GM21619 (cell line): Measurements from ENCODE around the gene MCTS1.
"Not testable (repeated sequence)": the region's sequence is repeated elsewhere in the genome, so short reads cannot be mapped to it uniquely, and the experiment has no call there.

Experiments used
- ATAC-seq: cut with Tn5 transposase; IDR thresholded peaks from one replicate; pipeline ENCODE4 v1.9.1; 2021; ENCODE audit not compliant: unreplicated experiment

The MCTS1 gene

GRCh38 chrX:120603707-120604360 lies at the start of gene MCTS1:
TSS of gene MCTS1 (plus strand) at chrX:120604101. CDS start at chrX:120604237, 136 bp downstream.
- peak; percentile 92 for ATAC-seq

- no peak for ATAC-seq
These were observed 47.6 kb upstream of the MCTS1 start for GRCh38 chrX:120556251-120556650.

- no peak for ATAC-seq
These were observed 44.1 kb upstream of the MCTS1 start for GRCh38 chrX:120559804-120560203.

- ATAC-seq = peak; percentile 36
These were observed 43.5 kb upstream of the MCTS1 start for GRCh38 chrX:120560405-120560841.

GRCh38 chrX:120560842-120561633 lies 42.9 kb upstream of the MCTS1 start, which contains the start of gene CUL4B:
TSS of gene CUL4B (minus strand) at chrX:120560962. CDS start at chrX:120560638, 324 bp downstream.
- ATAC-seq = peak; percentile 83

- ATAC-seq = no peak
These were observed 42.0 kb upstream of the MCTS1 start for GRCh38 chrX:120561634-120562568.

GRCh38 chrX:120562569-120562926 lies 41.4 kb upstream of the MCTS1 start:
- no peak for ATAC-seq

GRCh38 chrX:120564925-120565324 lies 39.0 kb upstream of the MCTS1 start:
- ATAC-seq = no peak

GRCh38 chrX:120566817-120567216 lies 37.1 kb upstream of the MCTS1 start:
- no peak for ATAC-seq

- no peak for ATAC-seq
These were observed 35.9 kb upstream of the MCTS1 start for GRCh38 chrX:120568035-120568434.

- no peak for ATAC-seq
These were observed 35.3 kb upstream of the MCTS1 start for GRCh38 chrX:120568609-120569008.

GRCh38 chrX:120570011-120570600 lies 33.8 kb upstream of the MCTS1 start:
- ATAC-seq = no peak

- not testable (repeated sequence) for ATAC-seq
These were observed 30.1 kb upstream of the MCTS1 start for GRCh38 chrX:120573806-120574205.

- ATAC-seq = no peak
These were observed 28.4 kb upstream of the MCTS1 start for GRCh38 chrX:120575379-120576114.

GRCh38 chrX:120585702-120586101 lies 18.2 kb upstream of the MCTS1 start:
- ATAC-seq = no peak

- peak; percentile 55 for ATAC-seq
These were observed 471 bp downstream of the MCTS1 start for GRCh38 chrX:120604361-120604782.

GRCh38 chrX:120612086-120612485 lies 8.2 kb downstream of the MCTS1 start:
- no peak for ATAC-seq

- ATAC-seq = no peak
These were observed 10.9 kb downstream of the MCTS1 start for GRCh38 chrX:120614816-120615215.

GRCh38 chrX:120617996-120618630 lies 14.2 kb downstream of the MCTS1 start:
- peak; percentile 74 for ATAC-seq

- ATAC-seq = no peak
These were observed 21.5 kb downstream of the MCTS1 start for GRCh38 chrX:120625371-120625770.
